Measurements from ENCODE around the gene CCDC142.
A peak's percentile ranks its signal among the peaks of the same experiment; 100 is the strongest.
"Not testable (repeated sequence)": the region's sequence is repeated elsewhere in the genome, so short reads cannot be mapped to it uniquely, and the experiment has no call there.

CCDC142 gene

DNA sequence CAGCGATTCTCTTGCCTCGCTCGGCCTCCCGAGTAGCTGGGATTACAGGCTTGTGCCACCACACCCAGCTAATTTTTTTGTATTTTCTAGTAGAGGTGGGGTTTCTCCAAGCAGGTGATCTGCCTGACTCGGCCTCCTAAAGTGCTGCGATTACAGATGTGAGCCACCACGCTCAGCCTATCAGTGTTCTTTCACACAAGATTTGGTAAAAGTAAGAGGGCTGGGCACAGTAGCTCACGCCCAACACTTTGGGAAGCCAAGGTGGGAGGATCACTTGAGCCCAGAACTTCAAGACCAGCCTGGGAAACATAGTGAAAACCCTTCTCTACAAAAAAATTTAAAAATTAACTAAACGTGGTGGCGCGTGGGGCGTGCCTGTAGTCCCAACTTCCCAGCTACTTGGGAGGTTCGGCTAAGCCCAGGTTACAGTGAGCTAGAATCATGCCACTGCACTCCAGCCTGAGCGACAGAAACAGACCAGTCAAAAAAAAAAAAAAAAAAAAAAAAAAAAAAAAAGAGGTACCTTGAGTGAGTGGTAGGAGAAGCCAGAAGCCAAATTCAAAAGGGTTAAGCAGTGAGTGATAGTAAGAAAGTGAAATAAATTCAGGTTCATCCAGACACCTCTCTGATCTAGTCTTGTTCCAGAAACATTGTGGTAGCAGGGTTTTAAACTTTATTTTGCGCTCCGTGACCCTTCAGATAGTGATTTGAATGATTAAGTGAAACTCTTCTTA lies 11.3 kb downstream of the CCDC142 start:
- no peak for FAIRE-seq
- no peak for DNase-seq (ENCODE audit: low spot score)

DNA sequence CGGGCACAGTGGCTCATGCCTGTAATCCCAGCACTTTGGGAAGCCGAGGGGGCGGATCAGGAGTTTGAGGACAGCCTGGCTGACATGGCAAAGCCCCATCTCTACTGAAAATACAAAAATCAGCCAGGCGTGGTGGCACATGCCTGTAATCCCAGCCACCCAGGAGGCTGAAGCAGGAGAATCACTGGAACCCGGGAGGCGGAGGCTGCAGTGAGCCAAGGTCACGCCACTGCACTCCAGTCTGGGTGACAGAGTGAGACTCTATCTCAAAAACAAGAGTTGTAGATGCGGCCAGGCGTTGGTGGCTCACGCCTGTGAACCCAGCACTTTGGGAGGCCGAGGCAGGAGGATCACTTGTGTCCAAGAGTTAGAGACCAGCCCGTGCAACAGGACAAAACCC lies 12.1 kb downstream of the CCDC142 start:
- not testable (repeated sequence) for FAIRE-seq; DNase-seq (ENCODE audit: low spot score)

DNA sequence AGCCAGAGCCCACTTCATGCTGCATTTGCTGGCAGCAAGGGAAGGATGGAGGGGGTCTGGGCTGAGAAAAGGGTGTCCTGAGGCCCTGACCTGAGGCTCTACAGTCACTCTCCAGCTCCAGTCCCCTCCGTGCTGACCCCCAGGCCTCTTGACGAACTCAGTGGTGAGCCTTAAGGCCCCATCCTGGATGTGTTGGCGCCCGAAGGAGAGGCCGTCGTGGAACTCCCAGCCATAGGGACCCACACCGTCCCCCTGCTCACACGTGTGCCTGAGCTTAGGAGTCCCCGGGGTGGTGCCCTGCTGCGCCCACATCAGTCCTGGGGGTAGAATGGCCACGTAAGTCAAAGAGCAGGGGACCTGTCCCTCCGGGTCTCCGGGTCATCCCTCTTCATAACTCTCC lies 18.4 kb downstream of the CCDC142 start:
- no peak for DNase-seq (ENCODE audit: low spot score)
- FAIRE-seq = no peak

DNA sequence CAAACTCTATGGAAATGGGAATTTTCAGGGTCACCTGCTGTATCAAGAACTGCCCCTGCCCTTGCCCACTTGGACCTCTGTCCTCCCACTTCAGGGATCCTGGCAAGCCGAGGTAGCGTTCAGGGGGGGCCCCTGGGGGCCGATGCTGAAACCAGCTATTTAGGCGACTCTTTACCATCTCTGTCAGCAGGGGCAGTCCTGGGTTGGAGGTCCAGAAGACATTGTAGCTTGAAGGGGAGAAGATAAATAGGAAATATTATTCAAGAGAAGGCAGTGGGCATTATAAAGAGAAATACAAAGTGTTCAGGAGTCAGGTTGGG lies 20.1 kb downstream of the CCDC142 start:
- FAIRE-seq (no peak), DNase-seq (ENCODE audit: low spot score) (no peak)

DNA sequence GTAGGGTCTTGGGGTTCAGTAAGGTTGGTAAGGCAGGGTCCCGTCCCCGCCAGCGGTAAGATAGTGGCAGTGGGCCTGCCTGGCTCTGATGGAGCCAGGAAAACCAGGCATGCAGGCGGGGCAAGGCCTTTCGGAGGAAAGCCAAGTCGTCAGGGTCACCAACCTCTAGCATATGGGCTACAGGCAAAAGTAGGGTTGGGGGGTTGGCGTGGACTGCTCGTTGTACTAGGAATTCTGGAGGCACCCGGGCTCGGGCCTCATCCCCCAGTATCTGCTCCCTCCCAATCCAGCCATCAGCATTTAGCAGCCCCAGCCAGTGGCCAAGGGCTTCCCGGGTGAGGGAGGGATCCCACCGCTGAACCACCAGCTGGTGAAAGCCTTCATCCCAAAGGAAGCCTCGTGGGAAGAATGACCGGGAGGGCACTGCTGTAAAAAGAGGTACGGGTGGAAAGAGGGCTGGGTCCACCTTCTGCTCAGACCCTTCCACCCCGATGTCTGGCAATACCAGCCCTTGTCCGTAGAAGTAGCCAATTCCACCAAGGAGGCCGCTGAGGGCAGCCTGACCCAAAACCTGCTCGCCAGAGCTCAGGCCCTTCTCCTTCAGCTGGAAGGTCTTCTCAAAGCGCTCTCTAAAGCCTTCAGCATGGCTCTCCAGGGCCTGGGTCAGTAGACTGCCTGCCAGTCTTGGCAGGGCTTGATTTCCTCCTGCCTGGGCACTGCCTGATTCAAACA lies 20.6 kb downstream of the CCDC142 start:
- DNase-seq (ENCODE audit: low spot score) (no peak), FAIRE-seq (no peak)

- DNase-seq (ENCODE audit: low spot score) (no peak), FAIRE-seq (no peak)
These were observed 21.4 kb downstream of the CCDC142 start for GRCh38 chr2:74461187-74462053.

GRCh38 chr2:74460187-74460586 lies 22.6 kb downstream of the CCDC142 start:
- FAIRE-seq; DNase-seq (ENCODE audit: low spot score): not testable (repeated sequence)

DNA sequence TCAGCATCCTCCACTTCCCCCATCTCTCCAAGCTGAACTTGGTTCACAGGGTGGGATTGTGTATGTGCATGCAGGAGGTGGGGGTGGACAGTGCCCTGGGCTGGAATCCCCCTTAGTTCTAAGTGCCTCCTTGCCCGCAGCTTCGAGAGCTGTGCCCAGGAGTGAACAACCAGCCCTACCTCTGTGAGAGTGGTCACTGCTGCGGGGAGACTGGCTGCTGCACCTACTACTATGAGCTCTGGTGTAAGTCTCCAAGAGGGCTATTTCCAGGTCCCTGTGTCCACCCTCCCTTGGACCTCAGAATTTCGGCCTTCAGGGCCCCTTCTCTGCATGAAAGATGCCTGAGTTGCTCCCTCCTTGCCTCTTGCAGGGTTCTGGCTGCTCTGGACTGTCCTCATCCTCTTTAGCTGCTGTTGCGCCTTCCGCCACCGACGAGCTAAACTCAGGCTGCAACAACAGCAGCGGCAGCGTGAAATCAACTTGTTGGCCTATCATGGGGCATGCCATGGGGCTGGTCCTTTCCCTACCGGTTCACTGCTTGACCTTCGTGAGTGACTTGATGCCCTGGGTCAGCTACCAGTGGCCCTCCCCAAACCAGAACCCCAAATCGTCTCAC lies 23.2 kb downstream of the CCDC142 start:
- FAIRE-seq; DNase-seq (ENCODE audit: low spot score): not testable (repeated sequence)

GRCh38 chr2:74458938-74459363 lies 23.8 kb downstream of the CCDC142 start:
- DNase-seq (ENCODE audit: low spot score) (no peak), FAIRE-seq (no peak)

DNA sequence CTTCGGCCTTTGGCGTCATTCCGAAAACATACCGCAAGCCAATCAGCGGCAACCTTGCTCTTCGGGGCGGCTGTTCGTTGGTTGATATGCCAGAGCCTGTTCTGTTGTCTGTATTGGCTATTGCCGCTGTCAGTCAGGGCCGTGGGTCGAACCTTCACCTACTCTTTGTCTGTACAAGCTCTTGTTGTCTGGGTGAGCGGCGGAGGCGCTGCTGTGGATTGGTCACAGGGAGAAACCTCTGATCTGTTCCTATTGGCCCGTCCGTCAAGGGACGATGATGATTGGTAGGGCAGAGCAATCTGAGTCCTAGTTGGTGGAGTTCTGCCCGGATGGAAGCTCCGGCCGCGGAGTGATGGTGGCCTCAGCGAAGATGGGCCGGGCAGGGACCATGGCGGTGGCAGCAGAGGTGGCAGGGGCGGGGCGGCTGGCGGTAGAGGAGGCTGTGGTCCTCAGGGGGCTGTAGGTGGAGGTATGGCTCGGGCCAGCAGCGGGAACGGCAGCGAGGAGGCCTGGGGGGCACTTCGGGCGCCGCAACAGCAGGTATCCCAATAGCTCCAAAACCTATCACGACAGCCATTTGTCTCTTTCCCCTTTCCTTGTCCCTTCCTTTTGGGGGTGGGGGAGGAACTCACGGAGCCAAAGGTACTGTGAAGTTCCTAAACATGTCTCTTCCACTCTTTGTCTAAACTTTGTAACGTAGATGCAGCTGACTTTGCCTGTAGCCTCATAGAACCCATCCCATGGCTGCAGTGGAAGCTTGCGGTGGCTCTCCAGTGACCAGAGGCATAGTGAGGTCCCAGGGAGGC lies 24.5 kb downstream of the CCDC142 start, which contains the start of gene WBP1:
TSS of gene WBP1 (plus strand) at position 307 of the 806 bp plus-strand sequence. CDS start at position 472, 165 bp downstream.
- peak; percentile 99 for DNase-seq (ENCODE audit: low spot score)
- peak; percentile 72 for FAIRE-seq

GRCh38 chr2:74457549-74458131 lies 25.2 kb downstream of the CCDC142 start:
- peak; percentile 55 for FAIRE-seq
- peak; percentile 73 for DNase-seq (ENCODE audit: low spot score)

DNA sequence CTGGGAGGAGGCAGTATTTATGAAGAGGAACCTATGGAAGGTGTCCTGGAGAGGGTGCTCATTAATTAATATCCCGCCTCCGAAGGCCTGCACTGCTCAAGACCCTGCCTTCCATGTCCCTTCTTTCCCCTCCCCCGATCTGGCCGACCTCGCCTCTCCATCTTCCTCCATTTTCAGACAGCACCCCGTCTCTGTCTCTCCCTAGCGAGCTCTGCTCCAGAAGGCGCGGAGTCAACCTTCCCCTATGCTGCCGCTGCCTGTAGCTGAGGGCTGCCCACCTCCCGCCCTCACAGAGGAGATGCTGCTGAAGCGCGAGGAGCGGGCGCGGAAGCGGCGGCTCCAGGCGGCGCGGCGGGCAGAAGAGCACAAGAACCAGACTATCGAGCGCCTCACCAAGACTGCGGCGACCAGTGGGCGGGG lies 25.7 kb downstream of the CCDC142 start:
- FAIRE-seq (no peak), DNase-seq (ENCODE audit: low spot score) (no peak)

- peak; percentile 70 for FAIRE-seq
- DNase-seq (ENCODE audit: low spot score) = peak; percentile 94
These were observed 27.9 kb downstream of the CCDC142 start, which contains the start of gene INO80B for GRCh38 chr2:74454654-74455511. Gene INO80B, plus strand, starts transcription at chr2:74455087. Its CDS starts 30 bp downstream, at chr2:74455117.

DNA sequence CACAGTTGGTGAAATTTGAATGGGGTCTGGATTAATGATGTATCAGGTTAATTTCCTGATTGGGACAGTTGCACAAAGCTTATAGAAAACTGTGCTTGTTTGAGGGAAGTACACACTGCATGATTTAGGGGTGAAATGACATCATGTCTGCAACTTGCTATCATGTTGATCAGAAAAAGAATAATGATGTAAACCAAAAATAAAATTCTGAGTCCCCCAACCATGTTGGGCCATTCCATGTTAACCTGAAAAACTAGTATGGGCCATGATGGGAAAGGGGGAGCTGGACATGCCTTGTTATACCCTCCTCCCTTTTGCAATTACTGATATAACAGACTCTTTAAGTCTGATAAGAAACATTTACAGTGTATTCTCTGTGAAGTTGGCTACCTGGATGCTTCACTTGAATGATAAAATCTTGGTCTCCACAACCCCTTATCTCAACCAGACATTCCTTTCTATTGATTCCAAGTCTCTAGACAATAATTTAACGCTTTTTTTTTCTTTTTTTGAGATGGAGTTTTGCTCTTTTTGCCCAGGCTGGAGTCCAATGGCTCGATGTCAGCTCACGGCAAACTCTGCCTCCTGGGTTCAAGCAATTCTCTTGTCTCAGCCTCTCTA lies 32.1 kb downstream of the CCDC142 start:
- FAIRE-seq (no peak), DNase-seq (ENCODE audit: low spot score) (no peak)

DNA sequence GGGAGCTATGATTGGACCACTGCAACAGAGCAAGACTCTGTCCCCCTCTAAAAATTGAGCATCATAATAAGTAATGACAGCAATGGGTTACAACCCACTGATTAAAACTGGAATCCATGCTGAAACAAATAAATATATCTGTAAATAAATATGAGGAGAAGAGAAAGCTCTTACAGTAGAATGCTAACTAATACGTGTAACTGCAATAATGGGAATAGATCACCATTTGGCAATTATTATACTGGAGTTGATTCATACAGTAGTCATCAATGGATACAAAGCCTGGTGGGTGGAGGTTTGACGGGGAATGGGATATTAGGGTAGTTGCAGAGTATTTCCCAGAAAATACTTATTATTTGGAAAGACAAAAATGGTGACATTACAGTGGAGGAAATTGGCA lies 34.0 kb downstream of the CCDC142 start:
- DNase-seq (ENCODE audit: low spot score) (no peak), FAIRE-seq (no peak)

DNA sequence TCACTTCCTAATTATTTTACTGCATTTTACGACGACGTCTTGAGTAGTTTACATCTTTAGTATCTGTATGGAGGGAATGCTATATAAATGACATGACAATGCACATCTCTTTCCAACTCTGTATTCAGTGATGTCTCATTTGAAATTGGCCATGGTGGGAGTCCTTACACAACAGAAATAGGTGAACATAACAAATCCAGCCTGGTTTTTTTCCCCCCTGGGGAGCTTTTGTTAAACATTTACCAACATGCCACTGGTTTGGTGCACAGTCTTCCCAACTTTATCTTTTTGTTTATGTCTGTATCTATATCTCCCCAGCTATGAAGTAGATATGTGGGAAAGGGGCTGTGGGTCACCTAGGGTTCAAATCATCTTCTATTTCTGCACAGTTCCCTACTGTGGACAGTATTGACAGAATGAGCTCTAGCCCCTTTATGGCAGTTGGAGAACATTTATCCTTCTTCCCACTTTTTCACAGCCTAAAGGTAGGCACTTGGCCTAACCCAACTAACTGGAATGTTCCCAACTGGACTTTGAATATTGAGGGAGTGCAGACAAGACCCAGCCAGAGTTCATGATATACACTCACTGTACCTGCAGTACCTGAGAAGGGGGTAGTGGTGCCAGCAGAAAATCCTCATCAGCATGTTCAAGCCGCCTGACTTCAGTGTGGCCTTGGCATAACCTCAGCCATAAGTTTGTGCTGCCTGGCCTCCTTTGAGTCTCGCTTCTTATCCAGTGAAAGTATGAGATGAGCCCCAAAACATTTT lies 35.4 kb downstream of the CCDC142 start:
- no peak for FAIRE-seq

GRCh38 chr2:74444498-74445318 lies 38.1 kb downstream of the CCDC142 start:
- FAIRE-seq (no peak), DNase-seq (ENCODE audit: low spot score) (no peak)

More for the DNA sequence above, 35.4 kb downstream of the CCDC142 start:
- no peak for DNase-seq (ENCODE audit: low spot score)

Measured in urothelium cell line (cell line).